Endothelial cell of umbilical vein (primary cell): Measurements from ENCODE around the gene SPATA1. TPM values are rescaled to one million over a fixed set of nuclear protein-coding genes. Genes with fewer than 3 reads are reported as not detected.
"Not testable (repeated sequence)": the region's sequence is repeated elsewhere in the genome, so short reads cannot be mapped to it uniquely, and the experiment has no call there.

Experiments used
- BruUV-seq: library from RNA; stranded (reverse); fragments of 400-500 nt; replicated peaks from 2 replicates; lab custom pipeline; 2021; lab: Mats Ljungman, UMichigan
- CTCF ChIA-PET: fragments of 300-600, 350-600 bp; sonication (Branson Sonifier 250); formaldehyde crosslinking; loops from one replicate; lab custom pipeline; 2021; ENCODE audit warnings: antibody characterized with exemption, inconsistent platforms; lab: Charles Lee
- POLR2A ChIA-PET: fragments of 300-600, 350-600 bp; sonication (Branson Sonifier 250); formaldehyde crosslinking; loops from one replicate; lab custom pipeline; 2021; ENCODE audit warnings: antibody characterized with exemption, inconsistent platforms; lab: Charles Lee
- DNase-seq: peaks from one replicate; pipeline ENCODE4 v3.0.0-alpha.2; 2011; ENCODE audit warnings: low read depth, low spot score
- FAIRE-seq: peaks from 2 replicates; lab custom pipeline; 2011; peaks lifted over from hg19 to GRCh38; lab: Jason Lieb, UNC
- H2AFZ ChIP-seq: 2 replicates; pipeline ENCODE4 v1.6.0; 2012; ENCODE audit warnings: low read depth, low read length, control low read depth, inconsistent platforms
- H3K27ac ChIP-seq: 2 replicates; pipeline ENCODE4 v1.5.1; 2011; ENCODE audit warnings: low read depth, mild to moderate bottlenecking, control low read depth, low read length, moderate library complexity; ENCODE audit not compliant: insufficient read depth
- H3K27me3 ChIP-seq, 2 experiments: 2 replicates each; pipeline versions ENCODE4 v1.6.0 to v1.6.1; 2011; ENCODE audit warnings: low read length in 2 of 2, mixed read lengths in 1 of 2; ENCODE audit not compliant: control insufficient read depth in 2 of 2, insufficient read depth in 2 of 2
- H3K36me3 ChIP-seq, 2 experiments: 2 replicates in 1 of 2; 3 replicates in 1 of 2; pipeline ENCODE4 v1.5.1; 2011; ENCODE audit warnings: low read length in 2 of 2, mild to moderate bottlenecking in 1 of 2, moderate library complexity in 1 of 2; ENCODE audit not compliant: control insufficient read depth in 2 of 2, insufficient read depth in 2 of 2; ENCODE audit errors: extremely low read depth in 1 of 2
- H3K4me1 ChIP-seq: 3 replicates; pipeline ENCODE4 v1.5.1; 2011; ENCODE audit warnings: mild to moderate bottlenecking, low read length; ENCODE audit not compliant: control insufficient read depth, insufficient read depth; ENCODE audit errors: extremely low read depth
- H3K4me2 ChIP-seq: 2 replicates; pipeline ENCODE4 v1.6.1; 2011; ENCODE audit warnings: low read length, control low read depth, mixed read lengths; ENCODE audit not compliant: insufficient read depth
- H3K4me3 ChIP-seq, 3 experiments: fragments of 200-600 bp in 1 of 3; sonication (generic), shearing (Covaris generic) in 1 of 3; replicated peaks in 1 of 3; 2 replicates each; pipeline ENCODE4 v1.5.1; 2011 to 2016; ENCODE audit warnings: control low read depth in 3 of 3, low read length in 3 of 3, mild to moderate bottlenecking in 2 of 3, inconsistent platforms in 1 of 3, low read depth in 1 of 3, moderate library complexity in 1 of 3; ENCODE audit not compliant: insufficient read depth in 1 of 3
- H3K79me2 ChIP-seq: 2 replicates; pipeline ENCODE4 v1.6.0; 2012; ENCODE audit warnings: low read length, inconsistent platforms; ENCODE audit not compliant: control insufficient read depth, insufficient read depth
- H3K9ac ChIP-seq: replicated peaks from 2 replicates; pipeline ENCODE3; 2011; ENCODE audit warnings: low read length, control low read depth; ENCODE audit not compliant: insufficient read depth; ENCODE audit errors: extremely low read depth
- H3K9me1 ChIP-seq: replicated peaks from 3 replicates; pipeline ENCODE4 v1.6.0; 2011; ENCODE audit warnings: mild to moderate bottlenecking, low read length; ENCODE audit not compliant: control insufficient read depth, insufficient read depth; ENCODE audit errors: extremely low read depth
- H3K9me3 ChIP-seq: replicated peaks from 2 replicates; pipeline ENCODE4 v1.5.1; 2012; ENCODE audit warnings: low read length, inconsistent platforms; ENCODE audit not compliant: control insufficient read depth, insufficient read depth
- H4K20me1 ChIP-seq: replicated peaks from 2 replicates; pipeline ENCODE3; 2011; ENCODE audit warnings: mild to moderate bottlenecking, low read length; ENCODE audit not compliant: control insufficient read depth, insufficient read depth; ENCODE audit errors: extremely low read depth
- dilution Hi-C: fragments of 300-500 bp; cut with MboI; formaldehyde crosslinking; loops from one replicate; pipeline ENCODE4 v1.15.0; 2019; ENCODE audit warnings: low sequenced_read_pairs; ENCODE audit not compliant: extremely low pct_ligation_motif_present
- intact Hi-C: fragments of 100-400 bp; cut with micrococcal nuclease; formaldehyde crosslinking; loops from one replicate; pipeline ENCODE4 v1.10.0; 2022
- polyA plus RNA-seq, 4 experiments: library from polyadenylated mRNA; depleted of rRNA in 3 of 4; stranded (reverse) in 3 of 4; unstranded in 1 of 4; fragments of >200 nt; gene quantifications; 2 replicates each; pipeline versions ENCODE4 v1.2.1 to v1.2.3, GENCODE V29; 2011 to 2012; ENCODE audit warnings: missing spikeins in 1 of 4
- total RNA-seq: library from RNA; stranded (reverse); gene quantifications from 2 replicates; pipeline ENCODE4 v1.2.3, GENCODE V29; 2021
- TF ChIP-seq, protein P1 (sequence below), 2 donors: IDR thresholded peaks; 1 replicate in 1 of 2; 2 replicates in 1 of 2; pipeline ENCODE4 v1.5.1; 2011; ENCODE audit warnings: low read length in 2 of 2, mild to moderate bottlenecking in 2 of 2, moderate library complexity in 2 of 2, control low read depth in 1 of 2, inconsistent platforms in 1 of 2, low read depth in 1 of 2; ENCODE audit not compliant: insufficient read depth in 1 of 2; ENCODE audit errors: extremely low read depth in 1 of 2

SPATA1 gene
- total and polyA plus RNA-seq, 2 donors (not counting 3 experiments of a cell fraction or from before 2014, with no cell fraction given), result 1.7 to 1.8 TPM

DNA sequence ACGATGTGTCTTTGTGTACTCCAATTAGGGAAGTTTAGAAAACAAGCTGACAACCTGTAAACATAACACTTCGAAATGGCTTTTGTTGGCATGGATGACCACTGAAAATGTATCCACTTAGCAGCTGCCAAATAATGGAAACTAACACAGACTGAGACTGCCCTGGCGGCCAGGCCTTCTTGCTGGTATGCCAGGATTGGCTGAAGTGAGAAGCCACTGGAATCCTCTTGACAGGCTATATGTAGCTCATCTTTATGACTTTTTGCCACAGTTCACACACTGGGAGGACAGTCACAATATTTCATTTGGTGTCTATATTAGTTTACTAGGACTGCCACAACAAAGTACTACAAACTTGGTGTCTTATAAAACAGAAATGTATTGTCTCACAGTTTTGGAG, 80.9 kb downstream of the SPATA1 start:
- no peak for DNase-seq
- H3K4me2 ChIP-seq, result no peak overlapping the region
- no peak for FAIRE-seq
- ChIA-PET CTCF (no interaction called here), POLR2A (interaction anchor here (0.6 kb wide), 1 partner anchor 14 kb away, joined by 3 read pairs; no protein-coding TSS in a partner anchor)
- no peak overlapping the region for H3K9ac ChIP-seq
- TF ChIP-seq, protein P1, sequence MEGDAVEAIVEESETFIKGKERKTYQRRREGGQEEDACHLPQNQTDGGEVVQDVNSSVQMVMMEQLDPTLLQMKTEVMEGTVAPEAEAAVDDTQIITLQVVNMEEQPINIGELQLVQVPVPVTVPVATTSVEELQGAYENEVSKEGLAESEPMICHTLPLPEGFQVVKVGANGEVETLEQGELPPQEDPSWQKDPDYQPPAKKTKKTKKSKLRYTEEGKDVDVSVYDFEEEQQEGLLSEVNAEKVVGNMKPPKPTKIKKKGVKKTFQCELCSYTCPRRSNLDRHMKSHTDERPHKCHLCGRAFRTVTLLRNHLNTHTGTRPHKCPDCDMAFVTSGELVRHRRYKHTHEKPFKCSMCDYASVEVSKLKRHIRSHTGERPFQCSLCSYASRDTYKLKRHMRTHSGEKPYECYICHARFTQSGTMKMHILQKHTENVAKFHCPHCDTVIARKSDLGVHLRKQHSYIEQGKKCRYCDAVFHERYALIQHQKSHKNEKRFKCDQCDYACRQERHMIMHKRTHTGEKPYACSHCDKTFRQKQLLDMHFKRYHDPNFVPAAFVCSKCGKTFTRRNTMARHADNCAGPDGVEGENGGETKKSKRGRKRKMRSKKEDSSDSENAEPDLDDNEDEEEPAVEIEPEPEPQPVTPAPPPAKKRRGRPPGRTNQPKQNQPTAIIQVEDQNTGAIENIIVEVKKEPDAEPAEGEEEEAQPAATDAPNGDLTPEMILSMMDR (IDR thresholded peaks at IDR 0.05; ENCODE audit: extremely low read depth in 1 of 2, insufficient read depth in 1 of 2, low read depth in 1 of 2, low read length in 2 of 2), result no peak
- dilution Hi-C loops, result no loop called here
- no TSS peak for BruUV-seq
- H3K4me1 ChIP-seq, result no peaks in the 10 kb centered on the region
- no peak overlapping the region for H3K4me3 ChIP-seq
- H4K20me1 ChIP-seq, result no peaks in the 10 kb centered on the region
- no peak overlapping the region for H2AFZ ChIP-seq
- no peaks in the 10 kb centered on the region for H3K9me3 ChIP-seq
- H3K27me3 ChIP-seq, result no peaks in the 10 kb centered on the region
- intact Hi-C loops, result no loop called here
- H3K9me1 ChIP-seq, result no peaks in the 10 kb centered on the region
- no peak overlapping the region for H3K27ac ChIP-seq
- no peaks in the 10 kb centered on the region for H3K36me3 ChIP-seq
- H3K79me2 ChIP-seq, result no peaks in the 10 kb centered on the region

- H3K36me3 ChIP-seq, dilution Hi-C loops, POLR2A ChIA-PET, H3K27ac ChIP-seq, H3K4me3 ChIP-seq, DNase-seq, intact Hi-C loops, H3K9me3 ChIP-seq, H3K27me3 ChIP-seq, H3K9ac ChIP-seq, H3K9me1 ChIP-seq, H2AFZ ChIP-seq, H3K4me2 ChIP-seq, H3K79me2 ChIP-seq, FAIRE-seq, H4K20me1 ChIP-seq, BruUV-seq: not testable (repeated sequence)
- CTCF ChIA-PET, result interaction anchor here (1.6 kb wide), 1 partner anchor 9 kb away, joined by 4 read pairs; no protein-coding TSS in a partner anchor
- H3K4me1 ChIP-seq, result peaks cover 13% of the 10 kb centered on the region
Observed at GRCh38 chr1:84594959-84595358, 88.8 kb downstream of the SPATA1 start.
